Brain pericyte (primary cell): ENCODE measurements around the gene KCNMA1.

Source experiments
- DNase-seq: peaks from one replicate; pipeline ENCODE4 v3.0.0-alpha.2; 2012; ENCODE audit warnings: low read depth, low spot score

The KCNMA1 gene

GRCh38 chr10:77244286-77244685 lies 393.3 kb downstream of the KCNMA1 start:
- DNase-seq, result no peak

DNA sequence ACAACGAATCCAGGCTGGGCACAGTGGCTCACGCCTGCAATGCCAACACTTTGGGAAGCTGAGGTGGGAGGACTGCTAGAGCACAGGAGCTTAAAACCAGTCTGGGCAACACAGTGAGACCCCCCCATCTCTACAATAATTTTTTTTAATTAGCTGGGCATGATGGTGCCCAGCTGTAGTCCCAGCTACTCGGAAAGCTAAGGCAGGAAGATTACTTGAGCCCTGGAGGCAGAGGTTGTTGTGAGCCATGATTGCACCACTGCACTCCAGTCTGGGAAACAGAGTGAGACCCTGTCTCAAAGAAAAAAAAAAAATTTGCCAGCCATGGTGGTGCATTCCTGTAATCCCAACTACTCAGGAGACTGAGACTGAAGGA lies 396.3 kb downstream of the KCNMA1 start:
- no peak for DNase-seq

- no peak for DNase-seq
These were observed 396.8 kb downstream of the KCNMA1 start for GRCh38 chr10:77240706-77241349.

DNA sequence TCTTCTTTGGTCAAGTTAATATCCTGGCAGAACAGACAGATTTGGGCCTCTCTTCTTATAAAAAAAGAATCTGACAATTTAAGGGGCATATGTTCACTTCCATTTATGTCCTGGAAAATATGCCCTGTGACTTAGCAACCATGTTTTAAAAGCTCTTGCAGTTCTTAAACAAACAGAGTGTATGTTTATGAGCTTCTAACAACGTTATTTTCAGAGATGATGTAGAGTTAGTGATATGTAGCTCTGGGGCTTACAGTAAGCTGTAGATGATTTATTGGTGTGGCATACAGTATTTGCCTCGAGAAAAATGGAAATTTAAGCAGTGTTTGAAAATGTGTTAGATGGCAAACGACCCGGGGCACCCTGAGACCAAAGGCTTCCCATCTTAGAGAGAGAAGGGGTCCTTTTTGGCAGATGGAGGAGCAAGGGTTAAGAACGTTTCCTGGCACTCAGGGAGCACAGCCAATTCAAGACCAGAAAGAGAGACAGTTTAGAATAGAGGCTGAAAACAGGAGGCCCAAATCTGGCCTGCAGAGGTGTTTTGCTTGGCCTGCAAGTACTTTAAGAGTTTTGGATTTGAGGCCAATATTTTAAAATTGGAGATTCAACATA lies 397.5 kb downstream of the KCNMA1 start:
- DNase-seq, result no peak

DNA sequence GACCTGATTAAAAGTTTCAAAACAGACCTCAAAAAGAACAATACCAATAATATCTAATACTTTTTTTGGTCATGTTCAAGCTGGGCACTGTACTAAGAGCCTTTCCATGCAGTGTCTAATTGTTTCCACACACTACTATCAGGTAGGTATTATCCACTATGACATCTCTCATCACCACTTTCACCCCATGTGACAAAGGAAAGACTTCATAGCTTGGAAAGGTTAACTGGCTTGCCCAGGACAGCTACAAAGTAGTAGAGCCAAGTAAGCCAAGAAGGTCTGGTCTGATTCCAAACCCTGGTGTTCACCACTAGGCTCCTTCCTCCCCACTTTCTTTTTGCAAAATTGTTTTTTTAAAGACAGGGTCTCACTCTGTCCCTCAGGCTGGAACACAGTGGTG lies 400.5 kb downstream of the KCNMA1 start:
- no peak for DNase-seq

DNA sequence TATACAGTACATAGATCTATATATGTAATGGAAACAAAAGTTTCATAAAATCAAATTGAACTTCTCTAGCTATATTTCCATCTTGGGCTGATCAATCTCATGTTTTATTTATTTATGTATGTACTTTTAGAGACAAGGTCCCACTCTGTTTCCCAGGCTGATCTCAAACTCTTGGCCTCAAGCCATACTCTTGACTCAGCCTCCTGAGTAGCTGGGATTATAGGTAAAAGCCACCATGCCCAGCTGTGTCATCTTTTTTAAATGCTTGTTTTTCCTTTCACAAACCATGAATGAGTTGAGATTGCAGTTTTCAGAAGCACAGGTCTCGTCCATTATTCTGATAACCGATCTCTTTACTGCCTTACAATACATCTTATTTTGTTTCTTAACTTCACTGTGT lies 400.9 kb downstream of the KCNMA1 start:
- no peak for DNase-seq

DNA sequence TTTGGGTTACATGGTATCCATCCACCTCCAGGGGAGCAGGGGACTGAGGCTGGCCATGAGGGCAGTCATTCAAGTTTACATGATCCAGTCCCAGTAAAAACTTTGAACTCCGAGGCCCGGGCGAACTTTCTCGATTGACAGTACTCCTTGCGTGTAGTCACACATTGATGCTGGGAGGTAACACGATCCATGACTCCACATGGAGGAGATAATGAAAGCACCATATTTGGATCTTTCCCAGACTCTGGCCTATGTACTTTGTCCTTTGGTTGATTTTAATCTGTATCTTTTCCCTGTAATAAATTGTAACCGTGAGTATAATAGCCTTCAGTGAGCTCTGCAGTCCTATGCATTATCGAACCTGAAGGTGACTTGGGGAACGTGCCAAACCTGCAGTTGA lies 401.6 kb downstream of the KCNMA1 start:
- no peak for DNase-seq

GRCh38 chr10:77234599-77234998 lies 403.0 kb downstream of the KCNMA1 start:
- no peak for DNase-seq

DNA sequence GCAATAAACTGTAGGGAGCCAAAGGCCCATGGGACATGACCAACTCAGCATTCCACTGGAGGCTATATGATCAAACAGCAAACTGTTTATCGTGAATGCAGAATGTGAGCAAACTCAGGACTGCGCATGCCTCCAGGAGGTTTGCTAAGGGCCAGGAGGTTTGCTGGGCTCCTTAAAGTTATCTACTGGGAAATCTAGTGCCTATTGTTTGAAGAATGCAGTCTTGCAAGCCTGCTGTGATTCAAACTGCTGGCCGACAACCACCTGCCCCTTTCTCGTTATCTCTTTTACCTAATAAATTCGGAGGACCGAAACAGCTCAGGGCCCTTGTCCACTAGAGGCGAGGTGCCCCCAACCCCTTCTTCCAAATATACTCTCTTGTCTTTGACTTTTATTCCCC lies 404.1 kb downstream of the KCNMA1 start:
- DNase-seq, result no peak

- DNase-seq, result no peak
These were observed 405.6 kb downstream of the KCNMA1 start for GRCh38 chr10:77231884-77232610.

DNA sequence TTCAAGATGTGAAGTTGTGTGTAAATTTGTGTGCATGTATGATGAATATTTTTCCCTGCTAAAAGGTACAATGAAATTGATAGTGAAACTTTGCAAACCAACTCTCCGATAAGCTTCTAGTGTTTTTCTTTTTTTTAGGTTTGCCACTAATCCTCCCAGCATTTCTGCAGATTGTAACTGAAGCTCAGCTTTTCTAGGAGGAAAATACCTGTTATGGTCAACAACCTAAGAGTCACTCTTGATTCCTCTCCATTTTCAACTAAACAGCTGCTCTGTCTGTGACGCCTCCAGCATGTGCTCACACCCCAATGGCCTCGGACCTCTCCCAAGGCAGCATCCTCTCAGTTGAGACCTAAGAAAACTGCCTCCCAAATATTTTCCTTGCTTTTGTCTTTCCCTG lies 406.2 kb downstream of the KCNMA1 start:
- DNase-seq, result no peak

GRCh38 chr10:77230194-77230593 lies 407.4 kb downstream of the KCNMA1 start:
- no peak for DNase-seq

GRCh38 chr10:77229704-77230103 lies 407.9 kb downstream of the KCNMA1 start:
- no peak for DNase-seq

- DNase-seq, result no peak
These were observed 409.0 kb downstream of the KCNMA1 start for GRCh38 chr10:77228559-77228958.

DNA sequence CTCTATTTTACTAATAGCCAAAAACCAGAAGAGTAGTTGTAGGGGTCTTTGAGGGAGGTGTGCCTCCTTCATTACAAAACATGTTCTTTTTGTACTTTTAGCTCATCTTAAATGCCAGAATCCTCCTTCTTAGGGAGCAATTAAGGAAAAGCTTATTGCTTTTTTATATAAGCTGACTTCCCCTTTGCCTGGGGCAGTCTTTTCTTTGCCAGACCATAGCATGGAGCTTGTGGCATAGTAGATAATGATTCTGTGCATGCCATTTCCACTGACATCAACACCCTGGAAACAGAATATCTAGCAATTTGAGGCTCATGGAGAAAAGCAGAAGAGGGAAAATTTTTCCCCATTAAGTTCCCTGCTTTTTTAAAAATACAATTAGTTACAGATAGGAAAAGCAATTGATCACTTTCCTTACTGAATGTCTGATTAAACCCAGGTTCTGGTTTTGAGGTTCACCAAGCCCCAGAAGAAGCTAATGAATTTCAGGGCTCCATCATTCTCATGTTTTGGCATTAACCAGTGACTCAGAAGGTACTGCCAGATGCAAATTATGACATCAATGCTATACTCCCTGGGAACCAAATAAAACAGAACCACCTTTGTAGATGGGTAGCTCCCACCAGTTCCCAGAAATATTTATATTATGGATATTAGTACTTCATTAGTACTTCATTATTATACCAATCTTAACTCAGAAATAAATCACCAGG lies 410.6 kb downstream of the KCNMA1 start:
- no peak for DNase-seq

- DNase-seq, result no peak
These were observed 411.2 kb downstream of the KCNMA1 start for GRCh38 chr10:77226452-77226851.

- DNase-seq, result no peak
These were observed 411.6 kb downstream of the KCNMA1 start for GRCh38 chr10:77226020-77226419.

GRCh38 chr10:77223526-77224460 lies 413.8 kb downstream of the KCNMA1 start:
- DNase-seq, result no peak

- DNase-seq, result no peak
These were observed 417.5 kb downstream of the KCNMA1 start for GRCh38 chr10:77220150-77220549.

GRCh38 chr10:77219046-77219445 lies 418.6 kb downstream of the KCNMA1 start:
- no peak for DNase-seq

DNA sequence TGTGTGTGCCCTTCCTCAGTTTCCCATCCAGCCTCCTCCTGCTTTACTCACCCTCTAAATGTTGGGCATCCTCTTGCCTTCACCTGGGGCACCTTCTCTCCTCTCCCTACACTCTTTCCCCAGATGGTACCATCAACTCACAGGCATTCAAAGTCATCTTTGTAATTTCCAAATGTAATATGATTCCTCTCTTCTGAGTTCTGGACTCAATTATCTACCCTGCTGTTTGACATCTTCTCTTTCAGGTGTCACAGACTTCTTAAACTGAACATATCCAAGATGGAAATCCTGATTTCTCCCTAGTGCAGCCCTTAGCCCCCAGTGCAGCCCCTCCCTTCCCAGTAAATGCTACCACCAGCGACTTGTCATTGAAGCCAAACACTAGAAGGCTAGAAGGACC lies 422.8 kb downstream of the KCNMA1 start:
- DNase-seq, result no peak
